Left ventricle myocardium superior (tissue), 1 donor: ENCODE data around the gene RPL12. TPM values are rescaled to one million over a fixed set of nuclear protein-coding genes. Genes with fewer than 3 reads are reported as not detected.

Experiments used
- ATAC-seq: fragments of 200-7000 bp; cut with Tn5 transposase; one replicate; pipeline ENCODE4 v1.9.1; 2020; ENCODE audit warnings: mild to moderate bottlenecking, moderate library complexity
- DNase-seq: peaks from one replicate; pipeline ENCODE4 v3.0.0-alpha.2; 2020
- intact Hi-C: fragments of 100-400 bp; cut with micrococcal nuclease; formaldehyde crosslinking; loops from one replicate; pipeline ENCODE4 v1.11.0; 2022
- total RNA-seq: library from RNA; stranded (reverse); fragmentation: NEBNext Ultra II Directional; extraction: Animal tissue kit (Norgen Biotek cat#: 25700); gene quantifications from one replicate; pipeline ENCODE4 v1.2.1, GENCODE V29; 2021
- donor health status: DM: no; HTN: yes; CAD: no; lungs with severe emphysema.

The RPL12 gene
- total RNA-seq, 1 donor from 2014 or later = 637 TPM

DNA sequence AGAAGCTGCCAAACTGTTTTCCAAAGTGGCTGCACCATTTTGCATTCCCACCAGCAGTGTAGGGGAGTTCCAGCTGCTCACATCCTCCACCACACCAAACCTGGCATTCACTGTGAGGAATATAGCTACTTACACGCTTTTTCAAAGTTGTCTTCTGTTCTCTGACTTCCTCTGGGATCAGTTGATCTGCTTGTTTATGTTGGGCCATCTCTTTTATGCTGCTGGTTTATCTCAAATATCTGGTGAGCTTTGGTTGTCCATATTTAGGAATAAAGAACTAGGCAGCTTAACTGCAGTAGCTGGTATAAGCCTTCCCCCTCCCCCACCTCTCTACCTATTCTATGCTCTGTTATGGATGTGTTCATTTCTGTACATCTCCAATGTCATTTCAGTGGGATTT is 35.5 kb downstream of the RPL12 start:
- intact Hi-C loops = no loop called here
- no peak for ATAC-seq
- no peak for DNase-seq

DNA sequence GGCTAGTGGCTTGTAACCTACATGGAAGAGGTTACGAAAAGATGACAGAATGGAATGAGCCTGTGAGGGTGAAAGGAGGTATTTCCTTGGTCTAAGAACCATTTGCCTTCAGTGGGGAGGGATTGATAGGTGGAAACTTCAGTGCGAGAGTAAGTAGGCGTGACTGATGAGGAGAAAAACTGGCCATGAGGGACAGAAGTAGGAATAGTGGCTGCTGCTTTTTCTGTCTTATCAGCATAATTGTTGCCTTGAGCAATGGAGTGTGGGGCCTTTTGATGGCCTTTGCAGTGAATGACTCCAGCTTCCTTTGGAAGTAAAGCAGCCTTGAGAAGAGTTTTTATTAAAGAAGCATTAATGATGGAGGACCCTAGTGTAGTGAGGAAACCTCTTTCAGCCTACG is 36.1 kb downstream of the RPL12 start:
- ATAC-seq (no peak), DNase-seq (no peak)
- intact Hi-C loops = no loop called here

DNA sequence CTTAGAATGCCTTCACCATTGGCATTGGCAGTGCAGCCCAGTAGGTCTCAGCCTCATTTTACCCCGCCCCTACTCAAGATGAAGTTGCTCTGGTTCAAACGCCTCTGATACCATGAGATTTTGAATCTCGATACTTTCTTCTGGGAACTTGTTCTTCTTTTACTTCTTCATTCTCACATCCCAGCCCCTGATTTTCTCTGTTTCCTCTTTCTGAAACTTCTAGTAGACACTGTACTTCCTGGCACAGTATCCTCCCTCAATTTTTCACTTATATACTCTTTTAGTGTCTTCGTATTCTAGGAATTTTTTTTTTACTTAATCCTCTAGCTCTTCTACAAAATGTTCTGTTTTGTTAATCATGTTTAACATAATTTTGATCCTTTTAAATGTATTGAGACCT is 40.1 kb downstream of the RPL12 start:
- DNase-seq (no peak), ATAC-seq (no peak)
- intact Hi-C loops = no loop called here

DNA sequence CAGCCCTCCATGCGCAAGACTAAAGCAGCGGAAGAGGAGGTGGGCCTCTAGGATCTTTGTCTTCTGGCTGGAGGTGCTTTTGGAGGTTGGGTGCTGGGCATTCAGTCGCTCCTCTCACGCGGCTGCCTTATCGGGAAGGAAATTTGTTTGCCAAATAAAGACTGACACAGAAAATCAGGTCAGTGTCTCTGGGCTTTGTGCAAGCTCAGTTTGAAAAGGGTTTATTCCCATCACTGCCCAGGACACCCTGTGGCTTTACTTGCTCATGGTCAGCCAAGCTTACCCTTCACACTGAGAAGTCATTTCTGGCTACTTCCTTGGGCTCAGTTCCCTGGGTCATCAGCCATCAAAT is 43.7 kb downstream of the RPL12 start:
- ATAC-seq = peak; percentile 29
- intact Hi-C loops = no loop called here
- no peak for DNase-seq

DNA sequence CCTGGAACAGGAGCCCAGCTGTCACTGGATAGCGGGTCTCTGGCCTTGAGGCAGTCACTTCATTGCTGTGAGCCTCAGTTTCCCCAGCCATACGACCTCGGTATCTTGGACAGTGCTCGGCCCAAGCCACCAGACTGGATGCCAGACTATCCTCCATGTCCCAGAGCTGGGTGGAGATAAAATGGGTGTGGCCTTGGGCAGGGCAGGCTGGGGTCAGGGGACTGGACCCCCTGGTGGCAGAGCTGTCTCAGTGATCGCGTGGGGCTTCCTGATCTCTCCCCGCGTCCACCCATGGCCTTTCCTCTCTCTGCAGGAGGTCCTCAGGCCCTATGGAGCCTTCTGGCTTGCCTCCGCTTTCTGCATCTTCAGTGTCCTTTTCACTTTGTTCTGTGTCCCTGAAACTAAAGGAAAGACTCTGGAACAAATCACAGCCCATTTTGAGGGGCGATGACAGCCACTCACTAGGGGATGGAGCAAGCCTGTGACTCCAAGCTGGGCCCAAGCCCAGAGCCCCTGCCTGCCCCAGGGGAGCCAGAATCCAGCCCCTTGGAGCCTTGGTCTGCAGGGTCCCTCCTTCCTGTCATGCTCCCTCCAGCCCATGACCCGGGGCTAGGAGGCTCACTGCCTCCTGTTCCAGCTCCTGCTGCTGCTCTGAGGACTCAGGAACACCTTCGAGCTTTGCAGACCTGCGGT is 44.3 kb downstream of the RPL12 start:
- peak; percentile 56 for ATAC-seq
- intact Hi-C loops = no loop called here
- peak; percentile 48 for DNase-seq

DNA sequence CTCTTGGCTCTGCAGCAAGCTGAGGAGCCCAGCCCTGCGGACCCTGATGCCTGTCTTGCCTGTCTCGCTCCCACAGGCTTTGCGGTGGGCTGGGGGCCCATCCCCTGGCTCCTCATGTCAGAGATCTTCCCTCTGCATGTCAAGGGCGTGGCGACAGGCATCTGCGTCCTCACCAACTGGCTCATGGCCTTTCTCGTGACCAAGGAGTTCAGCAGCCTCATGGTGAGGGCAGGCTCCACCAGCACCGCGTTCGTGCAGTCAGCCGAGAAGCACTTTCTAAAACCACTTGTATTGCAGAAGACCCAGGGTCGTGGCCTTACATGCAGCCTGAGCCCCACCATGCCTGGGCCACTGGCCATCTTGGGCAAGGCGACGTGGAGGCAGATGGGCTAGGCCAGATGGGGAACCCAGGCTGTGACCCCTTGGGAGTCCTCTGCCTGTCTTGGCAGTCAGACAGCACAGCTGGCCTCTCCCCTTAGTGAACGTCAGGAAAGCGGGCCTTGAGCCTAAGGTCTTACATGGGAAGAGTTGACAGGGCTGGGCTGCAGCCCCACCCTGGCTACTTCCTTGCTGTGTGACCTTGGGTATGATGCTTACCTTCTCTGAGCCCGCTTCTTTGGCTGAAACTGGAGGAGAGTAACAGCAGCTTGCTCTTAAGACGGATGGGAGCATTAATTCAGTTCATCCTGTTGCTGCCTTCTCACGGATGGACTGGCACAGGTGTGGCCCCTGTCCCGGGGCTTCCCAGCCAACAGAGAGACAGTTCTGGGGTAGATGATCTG is 45.7 kb downstream of the RPL12 start:
- ATAC-seq = no peak
- no peak for DNase-seq
- intact Hi-C loops = no loop called here

DNA sequence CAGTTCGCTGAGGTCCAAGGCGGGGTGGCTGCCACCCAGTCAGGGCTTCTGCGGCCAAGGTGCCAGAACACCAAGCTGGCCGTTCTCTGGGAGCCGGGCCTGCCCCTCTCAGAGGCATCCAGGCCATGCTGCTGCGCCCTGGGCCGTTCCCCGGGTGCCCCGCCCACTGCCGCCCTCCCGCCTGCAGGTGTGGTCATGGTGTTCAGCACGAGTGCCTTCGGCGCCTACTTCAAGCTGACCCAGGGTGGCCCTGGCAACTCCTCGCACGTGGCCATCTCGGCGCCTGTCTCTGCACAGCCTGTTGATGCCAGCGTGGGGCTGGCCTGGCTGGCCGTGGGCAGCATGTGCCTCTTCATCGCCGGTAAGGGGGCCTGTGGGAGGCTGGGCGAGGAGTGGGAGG is 46.6 kb downstream of the RPL12 start:
- DNase-seq (no peak), ATAC-seq (no peak)
- intact Hi-C loops = no loop called here

DNA sequence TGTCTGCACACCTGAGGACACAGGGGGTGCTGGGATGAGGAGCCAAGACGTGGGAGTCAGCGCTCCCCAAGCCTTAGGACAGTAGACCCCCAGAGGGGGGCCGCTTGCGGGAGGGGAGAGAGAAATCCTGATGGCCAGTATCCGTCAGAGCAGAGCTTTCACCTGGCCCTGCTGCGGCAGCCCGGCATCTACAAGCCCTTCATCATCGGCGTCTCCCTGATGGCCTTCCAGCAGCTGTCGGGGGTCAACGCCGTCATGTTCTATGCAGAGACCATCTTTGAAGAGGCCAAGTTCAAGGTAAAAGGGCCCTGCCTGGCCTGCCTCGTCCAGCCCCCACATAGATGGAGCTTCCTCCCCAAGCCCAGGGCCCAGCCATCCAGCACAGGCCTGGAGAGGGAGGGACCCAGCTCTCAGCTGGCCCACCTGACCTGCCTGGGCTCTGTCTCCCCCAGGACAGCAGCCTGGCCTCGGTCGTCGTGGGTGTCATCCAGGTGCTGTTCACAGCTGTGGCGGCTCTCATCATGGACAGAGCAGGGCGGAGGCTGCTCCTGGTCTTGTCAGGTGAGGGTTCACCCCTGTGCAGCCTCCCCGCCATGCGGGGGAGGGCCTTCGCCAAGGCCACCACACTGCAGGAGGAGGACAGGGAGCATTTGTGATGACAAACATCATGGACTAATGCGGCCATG is 47.6 kb downstream of the RPL12 start:
- no peak for ATAC-seq
- intact Hi-C loops = no loop called here
- no peak for DNase-seq

DNA sequence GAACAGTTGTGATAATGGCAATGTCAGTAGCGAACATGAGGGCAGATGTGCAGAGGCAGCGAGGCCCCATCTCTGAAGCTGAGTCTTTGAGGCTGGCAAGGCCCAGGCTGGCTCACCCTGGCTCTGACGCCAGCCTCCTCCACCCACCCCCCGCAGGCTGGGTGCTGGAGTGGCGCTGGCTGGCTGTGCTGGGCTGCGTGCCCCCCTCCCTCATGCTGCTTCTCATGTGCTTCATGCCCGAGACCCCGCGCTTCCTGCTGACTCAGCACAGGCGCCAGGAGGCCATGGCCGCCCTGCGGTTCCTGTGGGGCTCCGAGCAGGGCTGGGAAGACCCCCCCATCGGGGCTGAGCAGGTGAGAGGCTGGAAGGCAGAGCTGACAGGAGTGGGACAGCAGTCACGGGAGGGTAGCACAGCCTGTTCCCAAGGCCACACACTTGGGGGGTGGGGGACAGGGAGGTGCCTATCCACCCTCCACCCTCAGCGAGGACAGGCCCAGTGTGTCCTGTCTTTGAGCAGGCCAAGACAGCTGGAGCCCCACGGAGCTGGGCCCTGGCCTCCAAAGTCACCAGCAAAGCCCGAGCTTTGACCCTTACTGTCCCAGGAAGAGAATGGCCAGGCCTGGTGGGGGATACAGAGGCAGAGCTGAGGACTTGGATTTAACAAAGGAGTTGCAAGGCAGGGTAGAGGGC is 48.7 kb downstream of the RPL12 start:
- no peak for DNase-seq
- intact Hi-C loops = no loop called here
- no peak for ATAC-seq

DNA sequence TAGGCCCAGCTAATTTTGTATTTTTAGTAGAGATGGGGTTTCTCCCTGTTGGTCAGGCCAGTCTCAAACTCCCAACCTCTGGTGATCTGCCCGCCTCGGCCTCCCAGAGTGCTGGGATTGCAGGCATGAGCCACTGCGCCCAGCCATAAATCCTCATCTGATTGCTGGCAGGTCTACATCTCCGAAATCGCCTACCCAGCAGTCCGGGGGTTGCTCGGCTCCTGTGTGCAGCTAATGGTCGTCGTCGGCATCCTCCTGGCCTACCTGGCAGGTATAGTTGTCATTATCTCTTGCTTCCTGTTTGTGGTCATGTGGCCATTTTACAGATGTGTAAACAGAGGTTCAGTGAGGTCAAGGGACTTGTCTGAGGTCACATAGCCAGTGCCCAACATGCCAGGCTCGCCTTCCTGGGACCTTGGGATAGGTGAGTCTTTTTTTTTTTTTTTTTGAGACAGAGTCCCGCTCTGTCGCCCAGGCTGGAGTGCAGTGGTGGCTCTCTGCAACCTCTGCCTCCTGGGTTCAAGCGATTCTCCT is 51.4 kb downstream of the RPL12 start:
- ATAC-seq (no peak), DNase-seq (no peak)
- intact Hi-C loops = no loop called here

DNA sequence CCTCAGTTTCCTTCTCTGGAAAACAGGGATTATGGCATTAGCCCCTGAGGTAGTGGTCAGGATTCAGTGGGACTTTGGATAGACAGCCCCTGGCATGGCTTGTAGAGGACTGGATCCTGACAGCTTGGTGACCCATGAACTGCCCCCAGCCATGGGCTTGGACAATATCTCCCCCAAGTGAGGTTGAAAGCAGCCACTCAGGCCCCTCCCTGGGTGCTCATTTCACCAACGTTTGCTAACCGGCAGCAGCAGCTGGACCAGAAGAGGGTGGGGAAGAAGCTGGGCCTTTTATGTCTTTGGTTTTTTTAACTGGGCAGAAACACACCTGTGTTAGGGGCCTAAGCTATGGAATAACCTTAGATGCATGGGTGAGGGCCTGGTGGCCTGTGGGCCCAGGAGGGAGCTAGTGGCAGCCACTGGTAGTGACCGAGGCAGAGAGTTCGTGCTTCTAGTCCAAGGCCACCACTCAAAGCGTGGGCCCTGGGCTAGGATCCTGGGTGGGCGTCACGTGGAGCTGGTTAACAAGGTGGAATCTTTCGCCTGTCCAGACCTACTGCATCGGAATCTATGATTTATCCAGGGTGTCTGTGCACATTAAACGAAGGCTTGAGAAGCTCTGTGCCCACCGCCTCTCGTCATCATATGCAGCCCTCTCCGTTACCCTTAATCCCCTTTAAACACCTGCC is 52.3 kb downstream of the RPL12 start:
- no peak for DNase-seq
- no peak for ATAC-seq
- intact Hi-C loops = no loop called here

DNA sequence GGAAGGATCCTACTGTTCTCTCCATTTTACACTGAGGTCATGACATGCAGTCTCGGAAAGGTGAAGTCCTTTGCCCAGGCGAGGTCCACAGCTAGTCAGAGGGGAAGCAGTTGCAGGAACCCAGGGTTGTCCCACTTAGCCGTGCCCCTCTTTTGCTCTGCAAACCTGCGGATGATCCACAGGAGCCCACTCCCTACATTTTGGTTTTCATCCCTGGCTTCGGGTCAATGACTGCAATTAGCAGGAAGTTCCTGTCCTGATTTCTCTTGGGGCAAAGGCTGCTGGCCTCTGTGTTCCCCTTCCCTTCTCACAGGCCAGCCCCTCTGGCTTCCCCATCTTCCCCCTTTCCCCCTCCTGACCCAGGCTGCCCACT is 52.9 kb downstream of the RPL12 start:
- DNase-seq = no peak
- no peak for ATAC-seq
- intact Hi-C loops = no loop called here

Other genes starting within 250 kb of the RPL12 start
- gene GARNL3, start 186.6 kb downstream of the RPL12 start, total RNA-seq = 17.3 TPM
- 18.6 TPM for gene SLC2A8, start 54.2 kb downstream of the RPL12 start, total RNA-seq
- gene ZNF79, start 27.0 kb downstream of the RPL12 start, total RNA-seq = 7.4 TPM
- gene LRSAM1, start 104 bp upstream of the RPL12 start, total RNA-seq = 52.0 TPM
- gene STXBP1, start 160.9 kb upstream of the RPL12 start, total RNA-seq = 49.4 TPM